GM21390 (cell line): ENCODE results near the gene ZNF521.

Experiments
- ATAC-seq: cut with Tn5 transposase; IDR thresholded peaks from one replicate; pipeline ENCODE4 v1.9.1; 2021; ENCODE audit not compliant: unreplicated experiment

Gene ZNF521

DNA sequence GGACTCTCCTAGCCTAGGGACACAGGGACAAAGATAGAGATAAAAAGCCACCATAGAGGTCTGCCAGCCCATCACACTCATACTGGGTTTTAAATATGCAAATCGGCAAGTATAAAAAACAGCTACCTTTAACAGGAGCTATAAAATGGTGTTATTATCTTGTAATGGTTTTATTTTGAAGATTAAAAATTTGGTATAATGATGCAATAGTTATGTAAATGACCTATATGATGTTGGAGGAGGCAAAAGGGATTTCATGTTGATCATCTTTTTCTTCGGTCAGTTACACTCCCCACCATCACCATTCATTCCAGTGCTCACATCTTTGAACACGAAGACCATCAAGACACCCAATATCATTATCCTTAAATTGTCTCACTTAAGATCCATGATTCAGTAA, 11.2 kb downstream of the ZNF521 start:
- no peak for ATAC-seq

DNA sequence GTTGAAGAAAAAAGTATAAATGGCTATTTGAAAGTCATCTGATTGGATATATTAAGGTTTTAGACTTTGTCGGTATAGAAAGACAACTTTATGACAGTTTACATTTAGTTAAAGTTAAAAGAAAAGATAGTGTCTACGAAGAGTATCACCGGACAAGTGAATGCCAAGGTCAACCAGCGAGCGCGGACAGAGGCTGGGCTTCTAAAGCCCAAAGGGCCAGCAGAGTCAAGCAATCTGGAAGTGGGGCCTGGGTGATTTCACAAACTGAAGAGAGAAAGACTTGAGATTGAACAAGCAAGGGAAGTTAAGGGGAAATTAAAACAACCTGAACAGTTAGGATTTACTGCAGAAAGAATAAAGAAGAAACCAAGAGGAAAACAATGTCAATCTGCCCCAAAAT, 16.3 kb downstream of the ZNF521 start:
- ATAC-seq = no peak

DNA sequence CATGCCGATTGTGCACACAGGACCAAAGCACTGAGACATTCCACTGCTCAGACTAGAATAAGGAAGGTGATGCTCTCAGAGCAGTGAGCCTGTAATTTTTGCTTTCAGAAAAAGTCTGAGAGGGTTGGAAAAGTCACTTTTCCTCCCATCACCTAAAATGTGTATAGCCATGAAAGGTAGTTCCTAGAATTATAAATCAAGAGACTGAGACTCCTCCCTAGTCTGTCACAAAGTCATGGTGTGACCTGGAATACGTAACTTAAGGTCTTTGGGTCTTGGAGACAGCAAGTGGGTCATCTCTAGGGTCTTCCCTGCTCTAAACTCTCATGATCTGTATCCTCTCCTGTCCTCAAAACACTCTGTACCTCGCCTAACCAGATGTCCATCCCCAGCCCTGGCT, 16.9 kb downstream of the ZNF521 start:
- no peak for ATAC-seq

DNA sequence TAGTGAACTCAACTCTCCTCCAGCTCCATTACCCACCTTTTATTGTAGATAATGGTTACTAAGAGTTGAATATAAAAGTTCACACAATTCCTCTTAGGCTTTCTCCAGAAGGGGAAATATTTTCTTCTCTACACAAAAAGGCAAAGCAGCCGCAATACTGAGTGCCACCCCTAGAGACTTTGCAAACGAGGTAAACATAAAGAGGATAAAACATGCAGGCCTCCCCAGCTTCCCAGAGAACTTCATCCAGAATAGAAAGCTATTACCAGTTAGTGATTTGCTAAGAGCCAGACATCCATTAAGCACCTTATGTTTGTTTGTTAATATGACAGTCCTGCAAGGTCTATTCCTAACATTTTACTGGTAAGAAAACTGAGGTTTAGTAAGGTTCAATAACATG, 17.4 kb downstream of the ZNF521 start:
- no peak for ATAC-seq

DNA sequence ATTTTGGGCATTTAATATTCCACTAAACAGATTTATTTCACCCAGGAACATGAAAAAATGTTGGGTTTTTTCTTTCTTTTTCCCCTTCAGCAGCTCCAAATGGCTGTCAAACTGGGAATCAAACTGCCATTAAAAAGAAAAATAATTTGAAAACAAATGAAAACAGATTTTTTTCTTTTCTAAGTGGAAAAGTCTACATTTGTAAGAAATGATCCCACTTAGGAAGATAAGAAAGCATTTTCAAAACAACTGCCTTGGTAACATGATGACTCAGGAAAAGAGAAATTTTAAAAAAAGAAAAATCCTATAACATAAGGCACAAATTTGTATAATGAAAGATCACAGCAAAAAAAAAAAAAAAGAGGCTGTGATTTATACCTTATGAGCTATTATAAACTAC, 20.0 kb downstream of the ZNF521 start:
- no peak for ATAC-seq

DNA sequence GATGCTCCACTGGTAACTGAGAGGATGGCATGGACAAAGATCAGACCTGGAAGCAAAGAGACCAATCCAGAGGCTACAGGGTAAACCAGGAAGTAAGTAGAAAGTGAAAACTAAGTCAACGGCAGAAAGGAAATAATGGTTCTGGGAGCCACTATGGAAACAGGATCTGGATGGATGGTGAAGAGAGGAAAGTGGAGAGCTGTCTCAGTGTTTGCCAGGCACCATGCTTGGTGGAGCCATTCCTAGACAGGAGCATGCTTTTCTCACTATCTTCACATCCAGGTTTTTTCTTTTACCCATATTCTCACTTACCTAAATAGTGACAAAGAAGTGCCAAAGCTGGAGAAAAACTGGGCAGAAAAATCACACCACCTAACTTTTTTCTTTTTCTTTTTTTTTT, 22.2 kb downstream of the ZNF521 start:
- ATAC-seq = no peak

DNA sequence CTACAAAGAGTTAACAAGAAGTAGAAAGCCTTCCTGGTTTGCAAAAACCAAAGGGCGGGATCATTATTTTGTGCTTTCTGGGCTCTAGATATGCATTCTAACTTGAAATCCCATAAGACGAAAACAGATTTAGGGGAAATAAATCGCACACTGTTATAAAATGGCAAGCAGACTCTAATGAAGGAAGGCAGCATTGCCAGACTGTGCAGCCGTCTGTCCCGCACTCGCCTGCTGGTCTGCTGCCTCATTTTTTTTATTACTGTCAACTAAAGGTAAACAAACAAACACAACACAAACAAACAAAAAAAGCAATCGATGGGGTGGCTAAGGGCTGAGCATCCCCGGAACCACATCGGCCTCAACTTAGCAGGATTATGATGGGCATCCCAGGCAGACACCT, 24.4 kb downstream of the ZNF521 start:
- no peak for ATAC-seq

DNA sequence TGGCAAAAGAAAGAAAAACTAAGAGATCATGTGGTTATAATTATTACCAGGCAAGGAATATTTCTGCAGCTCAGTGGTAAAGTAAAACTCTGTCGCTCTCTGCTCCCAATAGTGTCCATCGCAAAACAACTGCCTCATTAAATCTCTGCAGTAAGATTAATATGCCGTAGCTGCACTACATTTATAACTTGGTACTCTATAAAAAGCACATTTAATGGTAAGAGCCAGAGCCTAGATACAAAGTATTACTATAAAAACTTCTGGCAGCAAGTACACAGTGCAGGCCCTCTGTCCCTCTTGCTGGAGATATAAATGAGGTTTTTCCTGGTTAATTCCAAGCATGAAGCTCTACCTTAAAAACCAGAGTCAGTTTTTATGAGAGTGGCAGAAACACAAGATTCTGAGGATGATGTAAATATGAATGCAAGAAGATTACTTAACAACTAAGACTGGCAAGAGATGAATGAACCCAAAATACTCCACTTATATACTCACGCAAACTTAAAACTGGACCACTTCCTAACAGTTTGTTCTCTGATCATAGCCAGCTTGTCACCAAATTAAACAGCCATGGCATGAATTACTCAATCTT, 25.5 kb downstream of the ZNF521 start:
- no peak for ATAC-seq

DNA sequence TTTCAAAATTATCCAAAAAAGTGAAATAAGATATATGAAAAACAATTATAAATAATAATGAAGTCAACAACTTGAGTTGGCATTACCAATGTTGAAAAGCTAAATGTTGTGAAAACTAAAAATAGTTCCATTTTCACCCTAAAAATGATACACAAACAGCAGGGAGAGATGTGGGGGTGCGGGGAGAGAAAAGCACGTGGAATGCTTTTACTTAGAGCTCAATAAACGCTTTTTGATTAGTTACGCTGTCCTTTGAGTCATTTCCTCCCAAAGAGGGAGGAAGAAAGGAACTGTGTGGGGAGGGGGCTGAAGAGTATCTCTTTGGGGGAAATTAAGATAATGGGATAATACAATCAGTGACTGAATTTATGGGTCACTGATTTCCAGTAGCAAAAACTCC, 29.2 kb downstream of the ZNF521 start:
- no peak for ATAC-seq

DNA sequence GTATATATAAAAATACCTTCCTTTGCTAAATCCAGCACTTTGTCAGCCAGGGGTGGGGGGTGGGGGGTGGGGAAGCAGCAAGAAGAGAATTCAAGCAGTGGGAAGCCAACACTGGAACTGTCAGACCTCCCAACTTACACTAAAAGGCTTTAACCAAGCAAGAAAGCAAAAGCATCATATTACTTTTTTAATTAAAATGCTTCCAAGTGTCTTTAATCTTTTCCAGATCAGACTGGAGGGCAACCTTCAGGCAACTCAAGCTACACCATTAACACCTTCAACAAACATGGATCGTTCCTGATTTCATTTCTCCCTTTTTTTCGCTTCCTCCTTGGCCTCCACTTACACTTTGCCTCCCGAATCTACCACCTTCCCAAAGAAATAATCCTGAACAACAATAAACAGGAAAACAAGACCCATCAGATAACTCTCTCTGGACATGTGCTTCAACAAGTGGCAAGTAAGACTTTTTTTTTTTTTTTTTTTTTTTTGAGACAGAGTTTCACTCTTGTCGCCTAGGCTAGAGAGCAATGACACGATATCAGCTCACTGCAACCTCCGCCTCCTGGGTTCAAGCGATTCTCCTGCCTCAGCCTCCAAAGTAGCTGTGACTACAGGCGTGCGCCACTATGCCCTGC, 35.5 kb downstream of the ZNF521 start:
- no peak for ATAC-seq

DNA sequence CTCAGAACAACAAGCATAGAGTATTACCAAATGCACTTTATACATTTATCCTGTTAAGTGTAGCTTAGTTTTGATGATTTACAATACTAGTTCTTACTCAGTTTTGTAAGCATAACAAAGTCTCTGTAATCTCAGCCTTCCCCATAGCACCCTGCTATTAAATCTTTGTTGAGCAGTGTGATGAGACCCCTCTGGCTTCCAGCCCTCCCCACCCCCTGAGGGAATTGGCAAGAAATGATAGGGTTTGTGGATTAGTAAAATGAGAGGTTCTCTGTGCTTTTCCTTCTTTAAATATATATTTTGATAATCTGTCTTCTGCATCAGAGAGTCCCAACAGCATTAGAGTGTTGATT, 37.2 kb downstream of the ZNF521 start:
- ATAC-seq = no peak

DNA sequence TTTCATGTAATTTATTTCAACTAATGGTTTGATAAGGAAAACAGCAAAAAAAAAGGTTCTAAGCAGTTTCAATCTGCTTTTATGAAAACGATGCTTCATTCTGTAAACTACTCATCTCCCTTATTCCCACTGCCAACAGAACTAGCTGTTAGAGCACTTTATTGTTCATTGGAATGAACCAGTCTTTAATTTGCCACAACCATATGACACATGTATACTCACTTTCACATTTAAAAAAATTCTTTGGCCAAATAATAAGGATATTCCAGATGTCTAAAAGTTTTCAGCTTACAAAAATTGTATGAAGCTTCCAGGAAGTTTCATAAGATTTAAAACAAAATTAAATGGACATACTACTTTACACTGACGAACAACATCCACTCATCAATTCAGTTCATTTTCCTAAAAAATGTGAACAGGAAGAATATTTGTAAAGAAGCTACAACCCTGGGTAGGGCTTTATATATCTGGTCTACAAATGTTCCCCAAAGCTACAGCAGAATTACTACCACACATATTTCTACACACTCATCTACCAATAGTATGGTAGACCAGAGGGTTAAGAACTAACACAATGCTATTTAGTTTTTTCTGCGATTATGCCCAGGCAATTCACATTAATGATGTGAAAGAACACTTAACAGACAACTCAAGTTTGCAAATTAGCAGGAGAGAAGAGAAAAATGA, 37.7 kb downstream of the ZNF521 start:
- ATAC-seq = no peak

DNA sequence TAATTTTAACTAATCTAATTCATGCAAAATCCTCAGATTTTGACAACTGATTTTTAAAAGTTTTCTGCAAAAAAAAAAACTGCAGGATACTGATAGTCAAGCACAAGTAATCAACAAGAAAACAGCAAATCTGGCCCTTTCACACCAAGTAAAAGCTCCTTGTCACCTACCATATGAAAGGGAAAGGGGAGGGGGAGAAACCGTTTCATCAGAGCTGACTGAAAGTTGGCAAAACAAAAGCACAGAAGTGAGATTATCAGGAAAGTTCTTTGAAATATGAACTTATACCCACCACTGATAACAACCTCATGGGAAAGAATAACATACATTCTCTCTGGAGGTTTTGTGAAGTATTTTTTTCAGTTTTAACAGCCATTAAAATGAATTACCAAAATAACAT, 38.7 kb downstream of the ZNF521 start:
- no peak for ATAC-seq

DNA sequence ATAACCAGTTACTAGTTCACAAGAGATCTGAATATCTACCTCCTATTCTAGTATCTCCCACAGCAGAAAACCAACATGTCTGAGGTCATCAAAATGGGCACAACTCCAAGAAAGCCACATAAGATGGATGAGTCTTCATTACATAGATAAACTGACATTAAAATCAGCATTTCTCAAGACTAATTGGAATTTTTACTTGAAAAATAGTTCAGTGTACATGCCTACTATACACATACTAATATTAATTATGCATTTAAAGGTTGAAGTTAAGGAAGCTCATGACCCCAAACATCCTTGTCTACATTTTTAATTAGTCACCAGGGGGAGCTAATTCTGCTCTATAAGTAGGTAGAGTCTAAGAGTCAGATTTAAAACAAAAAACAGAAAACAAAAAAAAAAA, 41.9 kb downstream of the ZNF521 start:
- ATAC-seq = no peak

DNA sequence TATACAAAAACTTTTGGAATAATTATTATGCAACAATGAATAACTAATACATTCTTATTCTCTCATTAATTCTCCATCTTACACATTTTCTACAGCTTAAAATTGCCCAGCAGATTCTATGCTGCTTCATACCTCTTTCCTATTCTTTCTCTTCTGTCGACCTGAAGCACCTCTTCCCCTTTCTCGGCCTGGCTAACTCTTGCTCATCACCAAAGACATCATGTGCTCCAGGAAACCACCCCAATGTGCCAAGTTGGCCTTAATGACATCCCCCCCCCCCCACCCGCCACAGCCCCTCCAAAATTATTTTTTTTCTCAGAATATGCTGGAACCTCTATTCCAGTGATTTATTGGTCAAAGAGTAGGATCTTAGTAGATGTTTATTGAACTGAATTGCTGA, 43.6 kb downstream of the ZNF521 start:
- no peak for ATAC-seq

DNA sequence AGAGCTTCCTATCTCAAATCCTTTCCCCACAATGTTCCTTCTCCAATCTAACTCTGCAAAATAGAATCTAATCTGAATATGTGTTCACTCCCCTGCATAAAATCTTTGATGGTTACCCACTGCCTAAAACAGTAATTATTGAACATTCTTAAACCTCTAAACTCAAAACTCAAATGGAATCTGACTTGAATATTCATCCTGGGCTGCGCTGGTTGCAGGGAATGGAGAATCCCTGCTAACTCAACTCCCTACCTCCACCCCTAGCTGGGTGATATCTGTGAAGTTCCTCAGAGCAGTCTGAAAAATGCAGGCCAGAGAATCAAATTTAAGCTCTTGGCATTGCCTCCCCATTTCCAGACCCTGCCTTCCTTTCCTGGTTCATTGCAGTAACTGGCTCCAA, 44.8 kb downstream of the ZNF521 start:
- no peak for ATAC-seq

DNA sequence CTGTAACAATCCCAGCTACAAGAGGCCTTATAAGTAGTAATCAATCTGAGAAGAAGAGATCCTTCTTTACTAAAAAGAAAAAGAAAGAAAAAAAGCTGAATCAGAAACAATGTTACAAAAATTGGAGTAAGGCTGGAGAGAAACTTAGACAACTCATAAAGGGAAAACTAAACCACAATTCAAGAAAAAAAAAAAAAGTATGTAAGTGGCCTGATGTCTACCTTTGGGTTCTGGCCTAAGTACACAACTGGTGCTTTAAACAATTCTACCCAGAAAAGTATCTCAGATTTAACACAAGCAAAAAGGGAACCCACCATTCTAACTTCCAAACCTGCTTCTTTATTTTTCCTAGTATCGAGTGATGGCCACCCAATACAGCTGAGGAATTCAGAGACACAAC, 45.3 kb downstream of the ZNF521 start:
- ATAC-seq = no peak

DNA sequence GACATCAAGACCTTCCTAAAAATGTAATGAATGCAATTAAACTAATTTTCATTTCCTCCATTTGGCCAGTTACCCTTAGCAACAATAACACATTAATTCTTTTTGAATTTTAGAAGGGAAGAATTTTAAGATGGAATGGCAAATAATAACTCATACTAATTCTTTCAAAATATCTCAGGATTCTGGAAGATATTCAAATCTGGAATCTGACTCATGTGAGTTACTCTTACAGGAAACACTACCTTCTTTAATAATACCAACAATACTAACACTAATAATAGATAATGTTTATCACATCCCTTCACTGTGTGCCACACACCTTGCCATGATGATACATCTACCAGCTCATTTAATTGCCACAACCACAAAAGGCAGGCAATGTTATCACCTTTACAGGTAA, 46.4 kb downstream of the ZNF521 start:
- ATAC-seq = no peak

DNA sequence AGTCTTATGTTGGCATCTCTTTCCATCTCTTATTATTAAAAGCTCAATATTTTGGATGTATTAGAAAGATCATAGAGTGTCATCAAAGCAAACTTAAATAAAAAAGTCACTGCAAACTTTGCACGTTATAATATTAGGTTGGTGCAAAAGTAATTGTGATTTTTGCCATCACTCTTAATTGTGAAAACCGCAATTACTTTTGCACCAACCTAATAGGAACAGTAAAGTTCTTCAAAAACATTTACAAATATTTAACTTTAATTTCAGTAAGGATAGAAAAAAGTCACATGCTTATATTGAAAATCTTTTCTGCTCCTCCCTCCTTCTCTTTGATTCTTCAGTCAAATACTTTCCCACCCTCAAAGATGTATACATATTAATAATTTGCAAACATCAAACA, 51.5 kb downstream of the ZNF521 start:
- ATAC-seq = no peak

DNA sequence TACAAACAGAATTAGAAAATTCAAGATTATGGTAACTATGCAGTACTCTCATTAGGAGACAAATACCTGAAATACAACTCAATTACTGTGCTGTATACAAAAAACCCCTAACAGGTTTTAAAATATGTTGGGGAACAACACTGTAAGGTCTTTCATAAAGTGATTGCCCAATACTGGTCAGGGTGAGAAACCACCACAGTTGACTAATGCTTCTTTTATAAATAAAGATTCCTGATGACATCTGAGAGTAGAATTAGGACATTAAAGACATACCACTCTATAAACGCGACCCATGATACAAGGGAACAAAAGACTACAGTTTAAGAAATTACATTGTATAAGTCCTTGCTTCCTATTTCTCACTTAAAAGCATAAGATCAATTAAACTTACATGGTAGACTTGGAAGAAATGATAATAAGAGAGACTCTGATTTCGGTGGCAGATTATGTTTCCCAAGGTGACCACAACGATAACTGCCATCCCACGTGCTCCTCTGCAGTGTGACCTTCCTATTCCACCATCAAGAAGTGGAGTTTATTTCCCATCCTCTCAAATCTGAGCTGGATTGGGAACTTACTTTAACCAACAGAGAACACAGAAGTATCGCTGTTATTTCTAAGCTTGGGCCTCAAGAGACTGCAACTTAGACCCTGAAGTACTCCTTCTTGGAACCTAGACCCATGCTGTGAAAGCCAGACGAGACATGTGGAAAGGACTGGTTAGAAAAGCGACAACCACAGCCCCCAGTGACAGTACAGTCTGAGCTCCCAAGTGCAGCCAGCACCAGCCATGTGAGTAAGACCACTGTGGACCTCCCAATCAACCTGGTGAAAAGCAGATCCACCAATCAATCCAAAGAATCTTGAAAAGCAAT, 52.3 kb downstream of the ZNF521 start:
- ATAC-seq = no peak

DNA sequence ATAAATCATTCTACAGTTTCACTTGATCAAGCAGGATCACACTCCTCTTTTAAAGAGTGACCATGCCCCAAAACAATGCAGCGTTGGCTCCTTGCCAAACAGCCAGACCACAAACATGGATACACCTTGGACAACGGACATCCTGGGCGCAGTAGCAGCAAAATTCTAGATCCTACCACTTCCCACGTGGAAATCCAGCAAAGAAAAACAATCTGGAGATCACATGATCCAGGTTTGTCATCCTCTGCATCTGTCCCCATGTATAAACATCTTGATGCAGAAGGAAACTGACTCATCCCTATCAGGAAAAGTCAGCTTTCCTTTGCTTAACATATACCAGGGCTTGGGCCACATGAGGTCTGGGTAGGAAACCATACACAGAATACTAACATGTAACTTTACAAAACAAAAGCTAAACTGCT, 53.1 kb downstream of the ZNF521 start:
- no peak for ATAC-seq

DNA sequence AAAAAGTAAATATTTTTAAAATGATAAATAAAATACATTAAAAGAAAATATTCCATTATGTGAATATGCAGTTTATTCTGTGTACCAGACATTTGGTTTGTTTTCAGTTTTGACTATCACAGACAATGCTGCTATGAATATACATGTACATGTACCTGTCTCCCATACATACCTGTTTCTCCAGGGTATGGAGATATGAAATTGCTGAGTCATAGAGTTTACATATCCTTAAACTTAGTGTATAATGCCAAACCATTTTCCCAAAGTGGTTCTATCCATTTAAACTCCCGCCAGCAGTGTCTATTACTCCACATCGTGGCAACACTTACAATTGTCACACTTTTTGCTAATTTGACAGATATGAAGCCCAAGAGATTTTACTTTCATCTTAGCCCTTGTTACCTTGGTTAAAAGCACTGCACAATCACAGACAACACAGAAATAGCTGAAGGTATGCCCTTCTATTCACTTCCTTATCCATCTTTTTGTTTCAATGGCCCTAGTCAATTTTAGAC, 56.3 kb downstream of the ZNF521 start:
- ATAC-seq = no peak
